Endothelial cell of umbilical vein (primary cell): ENCODE results near the gene SLC10A7. TPM values are rescaled to one million over a fixed set of nuclear protein-coding genes. Genes with fewer than 3 reads are reported as not detected.

Experiments used
- BruUV-seq: library from RNA; stranded (reverse); fragments of 400-500 nt; replicated peaks from 2 replicates; lab custom pipeline; 2021; lab: Mats Ljungman, UMichigan
- CTCF ChIA-PET: fragments of 300-600, 350-600 bp; sonication (Branson Sonifier 250); formaldehyde crosslinking; loops from one replicate; lab custom pipeline; 2021; ENCODE audit warnings: antibody characterized with exemption, inconsistent platforms; lab: Charles Lee
- POLR2A ChIA-PET: fragments of 300-600, 350-600 bp; sonication (Branson Sonifier 250); formaldehyde crosslinking; loops from one replicate; lab custom pipeline; 2021; ENCODE audit warnings: antibody characterized with exemption, inconsistent platforms; lab: Charles Lee
- DNase-seq: peaks from one replicate; pipeline ENCODE4 v3.0.0-alpha.2; 2011; ENCODE audit warnings: low read depth, low spot score
- FAIRE-seq: peaks from 2 replicates; lab custom pipeline; 2011; peaks lifted over from hg19 to GRCh38; lab: Jason Lieb, UNC
- H2AFZ ChIP-seq: 2 replicates; pipeline ENCODE4 v1.6.0; 2012; ENCODE audit warnings: low read depth, low read length, control low read depth, inconsistent platforms
- H3K27ac ChIP-seq: 2 replicates; pipeline ENCODE4 v1.5.1; 2011; ENCODE audit warnings: low read depth, mild to moderate bottlenecking, control low read depth, low read length, moderate library complexity; ENCODE audit not compliant: insufficient read depth
- H3K27me3 ChIP-seq, 2 experiments: 2 replicates each; pipeline versions ENCODE4 v1.6.0 to v1.6.1; 2011; ENCODE audit warnings: low read length in 2 of 2, mixed read lengths in 1 of 2; ENCODE audit not compliant: control insufficient read depth in 2 of 2, insufficient read depth in 2 of 2
- H3K36me3 ChIP-seq, 2 experiments: 2 replicates in 1 of 2; 3 replicates in 1 of 2; pipeline ENCODE4 v1.5.1; 2011; ENCODE audit warnings: low read length in 2 of 2, mild to moderate bottlenecking in 1 of 2, moderate library complexity in 1 of 2; ENCODE audit not compliant: control insufficient read depth in 2 of 2, insufficient read depth in 2 of 2; ENCODE audit errors: extremely low read depth in 1 of 2
- H3K4me1 ChIP-seq: 3 replicates; pipeline ENCODE4 v1.5.1; 2011; ENCODE audit warnings: mild to moderate bottlenecking, low read length; ENCODE audit not compliant: control insufficient read depth, insufficient read depth; ENCODE audit errors: extremely low read depth
- H3K4me2 ChIP-seq: 2 replicates; pipeline ENCODE4 v1.6.1; 2011; ENCODE audit warnings: low read length, control low read depth, mixed read lengths; ENCODE audit not compliant: insufficient read depth
- H3K4me3 ChIP-seq, 3 experiments: fragments of 200-600 bp in 1 of 3; sonication (generic), shearing (Covaris generic) in 1 of 3; replicated peaks in 1 of 3; 2 replicates each; pipeline ENCODE4 v1.5.1; 2011 to 2016; ENCODE audit warnings: control low read depth in 3 of 3, low read length in 3 of 3, mild to moderate bottlenecking in 2 of 3, inconsistent platforms in 1 of 3, low read depth in 1 of 3, moderate library complexity in 1 of 3; ENCODE audit not compliant: insufficient read depth in 1 of 3
- H3K79me2 ChIP-seq: 2 replicates; pipeline ENCODE4 v1.6.0; 2012; ENCODE audit warnings: low read length, inconsistent platforms; ENCODE audit not compliant: control insufficient read depth, insufficient read depth
- H3K9ac ChIP-seq: replicated peaks from 2 replicates; pipeline ENCODE3; 2011; ENCODE audit warnings: low read length, control low read depth; ENCODE audit not compliant: insufficient read depth; ENCODE audit errors: extremely low read depth
- H3K9me1 ChIP-seq: replicated peaks from 3 replicates; pipeline ENCODE4 v1.6.0; 2011; ENCODE audit warnings: mild to moderate bottlenecking, low read length; ENCODE audit not compliant: control insufficient read depth, insufficient read depth; ENCODE audit errors: extremely low read depth
- H3K9me3 ChIP-seq: replicated peaks from 2 replicates; pipeline ENCODE4 v1.5.1; 2012; ENCODE audit warnings: low read length, inconsistent platforms; ENCODE audit not compliant: control insufficient read depth, insufficient read depth
- H4K20me1 ChIP-seq: replicated peaks from 2 replicates; pipeline ENCODE3; 2011; ENCODE audit warnings: mild to moderate bottlenecking, low read length; ENCODE audit not compliant: control insufficient read depth, insufficient read depth; ENCODE audit errors: extremely low read depth
- EZH2 ChIP-seq: IDR thresholded peaks from 2 replicates; pipeline ENCODE4 v1.6.1; 2012; ENCODE audit warnings: borderline replicate concordance, low read depth, mild to moderate bottlenecking, moderate library complexity, low read length, inconsistent platforms; ENCODE audit not compliant: severe bottlenecking
- FOS ChIP-seq: IDR thresholded peaks from 2 replicates; pipeline ENCODE4 v1.6.1; 2011; ENCODE audit warnings: mild to moderate bottlenecking, low read length, moderate library complexity, borderline replicate concordance; ENCODE audit not compliant: insufficient read depth
- GATA2 ChIP-seq: IDR thresholded peaks from 2 replicates; pipeline ENCODE4 v1.7.0; 2011; ENCODE audit warnings: low read depth, mild to moderate bottlenecking, moderate library complexity, mixed read lengths, low read length; ENCODE audit not compliant: insufficient read length, insufficient read depth
- JUN ChIP-seq: IDR thresholded peaks from 2 replicates; pipeline ENCODE4 v1.6.1; 2011; ENCODE audit warnings: borderline replicate concordance, low read depth; ENCODE audit not compliant: insufficient read length, insufficient read depth
- MYC ChIP-seq: IDR thresholded peaks from one replicate; pipeline ENCODE4 v1.6.1; 2011; ENCODE audit warnings: mild to moderate bottlenecking, low read depth, low read length
- POLR2A ChIP-seq: IDR thresholded peaks from 2 replicates; pipeline ENCODE4 v1.6.1; 2012; ENCODE audit warnings: low read depth, mild to moderate bottlenecking, control low read depth, low read length
- POLR2AphosphoS5 ChIP-seq: IDR thresholded peaks from 2 replicates; pipeline ENCODE4 v1.6.1; 2012; ENCODE audit warnings: low read depth, mild to moderate bottlenecking, control low read depth, low read length, moderate library complexity; ENCODE audit not compliant: insufficient read depth
- dilution Hi-C: fragments of 300-500 bp; cut with MboI; formaldehyde crosslinking; loops from one replicate; pipeline ENCODE4 v1.15.0; 2019; ENCODE audit warnings: low sequenced_read_pairs; ENCODE audit not compliant: extremely low pct_ligation_motif_present
- intact Hi-C: fragments of 100-400 bp; cut with micrococcal nuclease; formaldehyde crosslinking; loops from one replicate; pipeline ENCODE4 v1.10.0; 2022
- polyA plus RNA-seq, 4 experiments: library from polyadenylated mRNA; depleted of rRNA in 3 of 4; stranded (reverse) in 3 of 4; unstranded in 1 of 4; fragments of >200 nt; gene quantifications; 2 replicates each; pipeline versions ENCODE4 v1.2.1 to v1.2.3, GENCODE V29; 2011 to 2012; ENCODE audit warnings: missing spikeins in 1 of 4
- total RNA-seq: library from RNA; stranded (reverse); gene quantifications from 2 replicates; pipeline ENCODE4 v1.2.3, GENCODE V29; 2021
- TF ChIP-seq, protein P1 (sequence below), 2 donors: IDR thresholded peaks; 1 replicate in 1 of 2; 2 replicates in 1 of 2; pipeline ENCODE4 v1.5.1; 2011; ENCODE audit warnings: low read length in 2 of 2, mild to moderate bottlenecking in 2 of 2, moderate library complexity in 2 of 2, control low read depth in 1 of 2, inconsistent platforms in 1 of 2, low read depth in 1 of 2; ENCODE audit not compliant: insufficient read depth in 1 of 2; ENCODE audit errors: extremely low read depth in 1 of 2
- TF ChIP-seq, protein P2 (sequence below): IDR thresholded peaks from 2 replicates; pipeline ENCODE4 v1.6.1; 2011; ENCODE audit not compliant: insufficient read depth, insufficient read length

The SLC10A7 gene
- total and polyA plus RNA-seq, 2 donors (not counting 3 experiments of a cell fraction or from before 2014, with no cell fraction given): 13.6 to 20.4 TPM

DNA sequence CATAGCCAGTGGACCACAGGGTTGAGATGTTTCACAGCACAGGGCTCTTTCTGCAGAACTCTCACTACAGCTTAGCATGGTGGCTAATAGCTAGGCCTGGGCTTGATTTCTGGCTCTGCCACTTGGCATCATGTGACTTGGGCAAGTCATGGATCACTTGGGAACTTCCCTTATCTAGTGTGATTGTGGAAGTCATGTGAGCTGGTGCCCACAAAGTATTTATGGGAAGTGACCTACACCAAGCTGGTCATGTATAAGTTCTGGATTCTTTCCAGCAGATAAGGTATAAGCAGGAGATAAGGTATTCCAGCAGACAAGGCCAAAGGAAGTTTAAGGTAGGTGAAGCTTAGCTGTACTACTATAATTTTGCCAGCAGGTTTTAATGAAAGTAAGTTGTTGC, 246.4 kb downstream of the SLC10A7 start:
- no TSS peak for BruUV-seq
- FAIRE-seq: no peak

DNA sequence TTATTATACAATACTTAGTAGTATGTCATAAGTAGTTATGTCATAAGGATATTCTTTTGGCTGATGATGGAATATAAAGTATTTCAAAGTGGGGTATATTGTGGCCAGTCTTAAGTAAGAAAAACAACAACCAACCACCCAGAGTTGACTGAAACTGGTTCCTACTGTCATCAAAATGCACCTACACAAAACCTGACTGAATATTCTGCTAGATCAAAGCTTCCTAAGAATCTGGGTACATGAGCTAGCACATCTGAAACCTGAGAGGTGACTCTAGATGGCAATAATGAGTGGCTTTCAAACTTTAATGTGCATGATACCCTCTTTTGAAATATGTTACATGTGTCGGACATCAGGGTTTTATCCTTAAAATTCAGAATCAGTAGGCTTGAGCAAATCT, 247.0 kb downstream of the SLC10A7 start:
- Histone ChIP-seq H3K9me3 (no peaks in the 10 kb centered on the region), H2AFZ (no peak overlapping the region), H3K9me1 (no peaks in the 10 kb centered on the region), H3K4me2 (no peak overlapping the region), H3K4me1 (no peaks in the 10 kb centered on the region), H3K4me3 (no peak overlapping the region), H3K36me3 (no peaks in the 10 kb centered on the region), H3K9ac (no peak overlapping the region), H3K79me2 (no peaks in the 10 kb centered on the region), H3K27ac (no peak overlapping the region), H4K20me1 (no peaks in the 10 kb centered on the region), H3K27me3 (no peaks in the 10 kb centered on the region)
- FAIRE-seq: no peak
- CTCF ChIA-PET: no interaction called here
- TF ChIP-seq, protein P1, sequence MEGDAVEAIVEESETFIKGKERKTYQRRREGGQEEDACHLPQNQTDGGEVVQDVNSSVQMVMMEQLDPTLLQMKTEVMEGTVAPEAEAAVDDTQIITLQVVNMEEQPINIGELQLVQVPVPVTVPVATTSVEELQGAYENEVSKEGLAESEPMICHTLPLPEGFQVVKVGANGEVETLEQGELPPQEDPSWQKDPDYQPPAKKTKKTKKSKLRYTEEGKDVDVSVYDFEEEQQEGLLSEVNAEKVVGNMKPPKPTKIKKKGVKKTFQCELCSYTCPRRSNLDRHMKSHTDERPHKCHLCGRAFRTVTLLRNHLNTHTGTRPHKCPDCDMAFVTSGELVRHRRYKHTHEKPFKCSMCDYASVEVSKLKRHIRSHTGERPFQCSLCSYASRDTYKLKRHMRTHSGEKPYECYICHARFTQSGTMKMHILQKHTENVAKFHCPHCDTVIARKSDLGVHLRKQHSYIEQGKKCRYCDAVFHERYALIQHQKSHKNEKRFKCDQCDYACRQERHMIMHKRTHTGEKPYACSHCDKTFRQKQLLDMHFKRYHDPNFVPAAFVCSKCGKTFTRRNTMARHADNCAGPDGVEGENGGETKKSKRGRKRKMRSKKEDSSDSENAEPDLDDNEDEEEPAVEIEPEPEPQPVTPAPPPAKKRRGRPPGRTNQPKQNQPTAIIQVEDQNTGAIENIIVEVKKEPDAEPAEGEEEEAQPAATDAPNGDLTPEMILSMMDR (IDR thresholded peaks at IDR 0.05; ENCODE audit: extremely low read depth in 1 of 2, insufficient read depth in 1 of 2, low read depth in 1 of 2, low read length in 2 of 2): no peak
- TF ChIP-seq, protein P2, sequence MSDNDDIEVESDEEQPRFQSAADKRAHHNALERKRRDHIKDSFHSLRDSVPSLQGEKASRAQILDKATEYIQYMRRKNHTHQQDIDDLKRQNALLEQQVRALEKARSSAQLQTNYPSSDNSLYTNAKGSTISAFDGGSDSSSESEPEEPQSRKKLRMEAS: no peak
- TF ChIP-seq FOS (no peak), POLR2AphosphoS5 (no peak), JUN (no peak), POLR2A (no peak), MYC (no peak), GATA2 (no peak), EZH2 (no peak)
- POLR2A ChIA-PET: no interaction called here
- no TSS peak for BruUV-seq
- dilution Hi-C loops (no loop called here), intact Hi-C loops (no loop called here)
- no peak for DNase-seq

More for the DNA sequence above, 246.4 kb downstream of the SLC10A7 start:
- ChIA-PET CTCF (no interaction called here), POLR2A (no interaction called here)
- Histone ChIP-seq H3K4me2 (no peak overlapping the region), H3K36me3 (no peaks in the 10 kb centered on the region), H4K20me1 (no peaks in the 10 kb centered on the region), H3K4me3 (no peak overlapping the region), H3K9me3 (no peaks in the 10 kb centered on the region), H3K79me2 (no peaks in the 10 kb centered on the region), H3K9me1 (no peaks in the 10 kb centered on the region), H3K27ac (no peak overlapping the region), H2AFZ (no peak overlapping the region), H3K9ac (no peak overlapping the region), H3K4me1 (no peaks in the 10 kb centered on the region), H3K27me3 (no peaks in the 10 kb centered on the region)
- intact Hi-C loops: no loop called here
- DNase-seq: no peak
- dilution Hi-C loops: no loop called here
- no peak for TF ChIP-seq EZH2
